HepG2 (cell line): ENCODE results near the gene GAS2. TPM values are rescaled to one million over a fixed set of nuclear protein-coding genes. Genes with fewer than 3 reads are reported as not detected.

Experiments
- ATAC-seq: fragments of 200-7000 bp; cut with Tn5 transposase; 3 replicates; pipeline ENCODE4 v1.9.1; 2020; ENCODE audit warnings: mild to moderate bottlenecking, moderate library complexity
- BruUV-seq: library from RNA; stranded (reverse); fragments of 400-500 nt; replicated peaks from 2 replicates; lab custom pipeline; 2021; lab: Mats Ljungman, UMichigan
- CTCF ChIA-PET: fragments of 300-600 bp; formaldehyde crosslinking; extraction: SDS; loops from one replicate; lab custom pipeline; 2021; ENCODE audit warnings: low total read pairs, inconsistent platforms, low intra/inter-chr PET ratio; lab: Yijun Ruan, JAX
- POLR2A ChIA-PET: fragments of 350-600 bp; sonication (Branson Sonifier 250); formaldehyde crosslinking; loops from one replicate; lab custom pipeline; 2020; ENCODE audit warnings: antibody characterized with exemption, inconsistent platforms; lab: Yijun Ruan, JAX
- DNase-seq: peaks from one replicate; pipeline ENCODE4 v3.0.0-alpha.2; 2015; ENCODE audit warnings: low spot score
- FAIRE-seq: peaks from 3 replicates; lab custom pipeline; 2011; peaks lifted over from hg19 to GRCh38; lab: Jason Lieb, UNC
- H2AFZ ChIP-seq: one replicate; pipeline ENCODE4 v1.6.1; 2011; ENCODE audit warnings: low read length, inconsistent platforms
- H3K27ac ChIP-seq: fragments of 300-600 bp; 3 replicates; pipeline ENCODE4 v1.8.0; 2011; ENCODE audit warnings: mixed run types, mild to moderate bottlenecking, mixed read lengths, low read length, inconsistent platforms; ENCODE audit not compliant: insufficient read depth; ENCODE audit errors: extremely low read length
- H3K27me3 ChIP-seq, 2 experiments: fragments of 200-600 bp in 1 of 2; 2 replicates in 1 of 2; 3 replicates in 1 of 2; pipeline versions ENCODE4 v1.6.0 to v1.8.0; 2011; ENCODE audit warnings: low read length in 2 of 2, mild to moderate bottlenecking in 2 of 2, moderate library complexity in 2 of 2, inconsistent platforms in 1 of 2; ENCODE audit not compliant: insufficient read depth in 2 of 2, control insufficient read depth in 1 of 2
- H3K36me3 ChIP-seq, 2 experiments: fragments of 200-600 bp in 1 of 2; replicated peaks in 1 of 2; 2 replicates in 1 of 2; 3 replicates in 1 of 2; pipeline versions ENCODE4 v1.5.1 to v1.8.0; 2011; ENCODE audit warnings: low read length in 2 of 2, inconsistent platforms in 1 of 2; ENCODE audit not compliant: insufficient read depth in 2 of 2, control insufficient read depth in 1 of 2
- H3K4me1 ChIP-seq: 2 replicates; pipeline ENCODE4 v1.5.1; 2012; ENCODE audit warnings: low read length, inconsistent platforms; ENCODE audit not compliant: insufficient read depth
- H3K4me2 ChIP-seq: 2 replicates; pipeline ENCODE4 v1.6.0; 2011; ENCODE audit warnings: low read depth, low read length, inconsistent platforms
- H3K4me3 ChIP-seq, 3 experiments: fragments of 200-600 bp in 1 of 3; sonication (generic), shearing (Covaris generic) in 1 of 3; replicated peaks in 1 of 3; 2 replicates each; pipeline ENCODE4 v1.5.1; 2011 to 2016; ENCODE audit warnings: low read length in 3 of 3, inconsistent platforms in 2 of 3, low read depth in 2 of 3, mild to moderate bottlenecking in 2 of 3, control low read depth in 1 of 3, mixed read lengths in 1 of 3; ENCODE audit not compliant: insufficient read depth in 1 of 3
- H3K79me2 ChIP-seq: one replicate; pipeline ENCODE4 v1.6.1; 2011; ENCODE audit warnings: low read length, inconsistent platforms; ENCODE audit not compliant: insufficient read depth
- H3K9ac ChIP-seq: 2 replicates; pipeline ENCODE4 v1.6.0; 2011; ENCODE audit warnings: mild to moderate bottlenecking, low read depth, low read length, inconsistent platforms; ENCODE audit not compliant: insufficient read depth
- H3K9me3 ChIP-seq: 2 replicates; pipeline ENCODE4 v1.5.1; 2012; ENCODE audit warnings: mild to moderate bottlenecking, low read length
- H4K20me1 ChIP-seq: 2 replicates; pipeline ENCODE4 v1.6.0; 2011; ENCODE audit warnings: inconsistent platforms, mild to moderate bottlenecking, low read length, moderate library complexity; ENCODE audit not compliant: insufficient read depth
- CHCHD3 ChIP-seq: sonication (generic); formaldehyde crosslinking; IDR thresholded peaks from 2 replicates; pipeline ENCODE4 v1.8.0; 2022; ENCODE audit warnings: mild to moderate bottlenecking, missing genetic modification reagents, moderate library complexity
- FOSL2 ChIP-seq: sonication (generic); formaldehyde crosslinking; IDR thresholded peaks from 2 replicates; pipeline ENCODE4 v1.4.0; 2020; ENCODE audit warnings: missing genetic modification reagents
- NFKB2 ChIP-seq: sonication (generic); formaldehyde crosslinking; IDR thresholded peaks from 2 replicates; pipeline ENCODE4 v1.4.0; 2020; ENCODE audit warnings: missing genetic modification reagents, borderline replicate concordance
- REPIN1 ChIP-seq: sonication (generic); formaldehyde crosslinking; IDR thresholded peaks from 2 replicates; pipeline ENCODE4 v1.8.0; 2022; ENCODE audit warnings: missing genetic modification reagents, low read depth, mild to moderate bottlenecking, borderline replicate concordance
- RORA ChIP-seq: sonication (generic); formaldehyde crosslinking; IDR thresholded peaks from 2 replicates; pipeline ENCODE4 v1.5.0; 2020; ENCODE audit warnings: mild to moderate bottlenecking, missing genetic modification reagents, moderate library complexity
- ZFP36L1 ChIP-seq: sonication (generic); formaldehyde crosslinking; IDR thresholded peaks from 2 replicates; pipeline ENCODE4 v1.8.0; 2022; ENCODE audit warnings: mild to moderate bottlenecking, missing genetic modification reagents, moderate library complexity
- ZFX ChIP-seq: sonication (generic); formaldehyde crosslinking; IDR thresholded peaks from 2 replicates; pipeline ENCODE4 v1.4.0; 2020; ENCODE audit warnings: mild to moderate bottlenecking, low read depth, missing genetic modification reagents, moderate library complexity
- ZNF256 ChIP-seq: sonication (generic); formaldehyde crosslinking; conservative IDR thresholded peaks from 2 replicates; pipeline ENCODE4 v1.4.0; 2020; ENCODE audit warnings: missing genetic modification reagents
- ZNF296 ChIP-seq: sonication (generic); formaldehyde crosslinking; conservative IDR thresholded peaks from 2 replicates; pipeline ENCODE4 v1.5.0; 2020; ENCODE audit warnings: mild to moderate bottlenecking, missing genetic modification reagents
- ZNF616 ChIP-seq: sonication (generic); formaldehyde crosslinking; IDR thresholded peaks from 2 replicates; pipeline ENCODE4 v1.5.0; 2020; ENCODE audit warnings: low read depth, mild to moderate bottlenecking, missing genetic modification reagents
- WGBS: methylation state at CpG from one replicate; pipeline ENCODE4 v1.1.6; 2017; ENCODE audit warnings: low lambda C conversion rate; 5-methylcytosine and 5-hydroxymethylcytosine counted together
- in situ Hi-C: cut with HindIII; loops from 2 replicates; pipeline ENCODE4 v1.10.0; 2017; ENCODE audit warnings: low pct_unique_long_range_greater_than_20kb; ENCODE audit not compliant: extremely low pct_ligation_motif_present
- intact Hi-C: fragments of 100-400 bp; cut with micrococcal nuclease; formaldehyde crosslinking; loops from one replicate; pipeline ENCODE4 v1.10.0; 2022; ENCODE audit not compliant: unreplicated experiment
- polyA plus RNA-seq, 8 experiments: library from polyadenylated mRNA; depleted of rRNA in 3 of 8; stranded (reverse) in 7 of 8; unstranded in 1 of 8; fragments of >200 nt; fragmentation: Illumina TruSeq in 4 of 8; extraction: Trizol in 4 of 8; gene quantifications; 2 replicates each; pipeline versions ENCODE4 v1.2.1 to v1.2.3, GENCODE V29; 2011 to 2016; ENCODE audit warnings: low read depth in 4 of 8, missing spikeins in 1 of 8, mixed read lengths in 1 of 8; ENCODE audit not compliant: insufficient read depth in 1 of 8
- total RNA-seq, 5 experiments: library from RNA; depleted of rRNA; stranded (reverse); fragments of >200 nt; fragmentation: Illumina TruSeq; extraction: Trizol; gene quantifications; 2 replicates each; pipeline ENCODE4 v1.2.3, GENCODE V29; 2016; ENCODE audit warnings: low read depth in 1 of 5
- TF ChIP-seq, protein P1 (sequence below): IDR thresholded peaks from 2 replicates; pipeline ENCODE4 v1.6.1; 2016; ENCODE audit warnings: missing genetic modification reagents, missing compliant biosample characterization
- TF ChIP-seq, protein P2 (sequence below): sonication (generic); formaldehyde crosslinking; IDR thresholded peaks from 2 replicates; pipeline ENCODE4 v1.8.0; 2022; ENCODE audit warnings: missing genetic modification reagents, mild to moderate bottlenecking, inconsistent platforms, borderline replicate concordance
- TF ChIP-seq, protein P3 (sequence below): sonication (generic); formaldehyde crosslinking; IDR thresholded peaks from 2 replicates; pipeline ENCODE4 v1.5.1; 2020; ENCODE audit warnings: mild to moderate bottlenecking, missing genetic modification reagents, borderline replicate concordance

The GAS2 gene
- total and polyA plus RNA-seq, 2 of the 13 experiments (the other 11 are each of a cell fraction or from before 2014, with no cell fraction given): 26.0 to 85.1 TPM

- no peaks in the 10 kb centered on the region for H3K36me3 ChIP-seq
- ATAC-seq (no peak), DNase-seq (no peak), FAIRE-seq (no peak)
- peak overlapping the region; percentile 31; the same call in 1 of the 2 replicates for H3K9ac ChIP-seq
- in situ Hi-C loops: no loop called here
- peaks cover 2% of the 10 kb centered on the region for H3K79me2 ChIP-seq
- peak overlapping the region; percentile 78 to 99 (median 82); a peak in 5 of 6 replicates for H3K4me3 ChIP-seq
- H3K4me2 ChIP-seq: peak overlapping the region; percentile 89
- no peaks in the 10 kb centered on the region; a peak in 1 of 5 replicates for H3K27me3 ChIP-seq
- TSS peak; percentile 53 for BruUV-seq
- WGBS: 22% methylated on average over 6 of the region's 6 CpGs
- no peak overlapping the region for H2AFZ ChIP-seq
- POLR2A ChIA-PET: interaction anchor here (1.1 to 2.0 kb wide), 2 partner anchors 19 to 36 kb away, joined by 3 to 8 read pairs; no protein-coding TSS in a partner anchor
- H3K9me3 ChIP-seq: no peaks in the 10 kb centered on the region
- CTCF ChIA-PET: no interaction called here
- intact Hi-C loops: loop anchor here (2.0 to 5.0 kb wide), 3 partner anchors 36 to 204 kb away; partner anchors contain the start of gene FANCF
- H3K4me1 ChIP-seq: peaks cover 38% of the 10 kb centered on the region
- H4K20me1 ChIP-seq: no peaks in the 10 kb centered on the region
- TF ChIP-seq FOSL2 (CRISPR knock-in tag): no peak
- no peak overlapping the region for H3K27ac ChIP-seq
These were observed 162.0 kb downstream of the GAS2 start for GRCh38 chr11:22828373-22828772.

DNA sequence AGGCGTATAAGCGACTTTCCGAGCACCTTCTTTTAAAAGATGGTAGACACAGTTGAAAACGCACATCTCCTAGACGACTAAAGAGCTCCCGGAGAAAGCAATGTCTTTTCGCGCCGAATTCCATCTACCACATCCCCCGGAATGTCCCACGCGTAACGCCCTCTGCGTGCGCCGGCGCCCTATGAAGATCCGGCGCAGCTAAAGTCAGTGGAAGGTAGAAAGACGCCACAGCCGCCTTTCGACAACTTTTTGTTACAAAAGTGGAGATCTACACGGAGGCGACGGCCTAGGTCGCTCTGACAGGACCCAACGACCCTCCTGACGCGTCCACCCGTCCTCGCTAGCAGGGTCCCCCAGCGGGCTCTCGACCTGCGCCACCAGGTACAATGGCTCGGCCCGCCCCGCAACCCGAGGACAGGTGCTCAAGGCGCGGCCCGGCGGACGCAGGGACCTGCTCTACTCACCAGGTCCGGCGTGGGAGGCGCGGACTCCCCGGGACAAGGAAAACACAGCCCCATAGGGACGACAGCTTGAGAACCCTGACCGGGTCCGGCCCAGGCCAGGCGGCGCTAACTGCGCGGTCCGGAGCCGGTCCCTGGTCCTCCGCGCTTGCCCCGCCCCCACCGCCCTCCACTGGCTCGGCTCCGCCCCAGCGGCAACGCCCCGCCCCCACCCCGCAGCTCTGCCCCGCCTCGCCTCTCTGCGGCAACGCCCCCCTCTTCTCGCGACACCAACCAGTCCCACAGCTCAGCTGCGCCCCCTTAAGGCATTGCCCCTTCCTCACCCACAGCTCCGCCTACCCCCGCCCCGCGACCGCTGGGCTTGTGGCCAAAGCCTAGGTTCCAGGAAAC is 163.0 kb downstream of the GAS2 start, which contains the start of gene SVIP:
Gene SVIP, minus strand, starts transcription at position 571 of the 851 bp plus-strand sequence. Its CDS starts 53 bp downstream, at position 518.
- in situ Hi-C loops: no loop called here
- TF ChIP-seq REPIN1 (CRISPR knock-in tag) (peak; percentile 58; the same call in 1 of the 2 replicates), ZNF296 (no peak), ZNF256 (CRISPR knock-in tag) (no peak), ZFX (CRISPR knock-in tag) (peak; percentile 84), RORA (CRISPR knock-in tag) (no peak), NFKB2 (CRISPR knock-in tag) (no peak), CHCHD3 (no peak), ZFP36L1 (CRISPR knock-in tag) (no peak), ZNF616 (CRISPR knock-in tag) (no peak)
- TF ChIP-seq, protein P1, sequence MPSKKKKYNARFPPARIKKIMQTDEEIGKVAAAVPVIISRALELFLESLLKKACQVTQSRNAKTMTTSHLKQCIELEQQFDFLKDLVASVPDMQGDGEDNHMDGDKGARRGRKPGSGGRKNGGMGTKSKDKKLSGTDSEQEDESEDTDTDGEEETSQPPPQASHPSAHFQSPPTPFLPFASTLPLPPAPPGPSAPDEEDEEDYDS (CRISPR knock-in tag): peak; percentile 50
- TF ChIP-seq, protein P2, sequence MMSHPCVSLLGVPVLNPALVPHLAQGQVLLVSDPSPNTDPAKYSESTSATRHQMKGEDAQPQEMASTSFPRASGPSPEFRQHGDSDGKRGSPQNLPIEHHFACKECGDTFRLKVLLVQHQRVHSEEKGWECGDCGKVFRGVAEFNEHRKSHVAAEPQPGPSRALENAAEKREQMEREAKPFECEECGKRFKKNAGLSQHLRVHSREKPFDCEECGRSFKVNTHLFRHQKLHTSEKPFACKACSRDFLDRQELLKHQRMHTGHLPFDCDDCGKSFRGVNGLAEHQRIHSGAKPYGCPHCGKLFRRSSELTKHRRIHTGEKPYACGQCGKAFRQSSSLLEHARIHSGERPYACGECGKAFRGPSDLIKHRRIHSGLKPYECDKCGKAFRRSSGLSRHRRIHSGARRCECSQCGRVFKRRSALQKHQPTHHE (CRISPR knock-in tag): 0 out of 2 replicates have a peak, but pooled peaks have one; percentile 14
- TF ChIP-seq, protein P3, sequence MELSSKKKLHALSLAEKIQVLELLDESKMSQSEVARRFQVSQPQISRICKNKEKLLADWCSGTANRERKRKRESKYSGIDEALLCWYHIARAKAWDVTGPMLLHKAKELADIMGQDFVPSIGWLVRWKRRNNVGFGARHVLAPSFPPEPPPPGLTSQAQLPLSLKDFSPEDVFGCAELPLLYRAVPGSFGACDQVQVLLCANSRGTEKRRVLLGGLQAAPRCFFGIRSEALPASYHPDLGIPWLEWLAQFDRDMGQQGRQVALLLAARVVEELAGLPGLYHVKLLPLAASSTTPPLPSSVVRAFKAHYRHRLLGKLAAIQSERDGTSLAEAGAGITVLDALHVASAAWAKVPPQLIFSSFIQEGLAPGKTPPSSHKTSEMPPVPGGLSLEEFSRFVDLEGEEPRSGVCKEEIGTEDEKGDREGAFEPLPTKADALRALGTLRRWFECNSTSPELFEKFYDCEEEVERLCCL (CRISPR knock-in tag): no peak

More for the DNA sequence above, 163.0 kb downstream of the GAS2 start, which contains the start of gene SVIP:
- 3% methylated on average over 48 of the region's 79 CpGs for WGBS
- DNase-seq (peak; percentile 87), ATAC-seq (peak; percentile 94), FAIRE-seq (peak; percentile 71)
- Histone ChIP-seq H4K20me1 (no peaks in the 10 kb centered on the region), H2AFZ (peak within 1 kb of the TSS; percentile 64), H3K4me1 (peaks cover 44% of the 10 kb centered on the region), H3K4me2 (peak within 1 kb of the TSS; percentile 89), H3K36me3 (no peaks in the 10 kb centered on the region), H3K4me3 (peak within 1 kb of the TSS; percentile 78 to 99 (median 82)), H3K9me3 (no peaks in the 10 kb centered on the region), H3K27me3 (no peaks in the 10 kb centered on the region; a peak in 1 of 5 replicates), H3K9ac (peak within 1 kb of the TSS; percentile 91), H3K27ac (peak within 1 kb of the TSS; percentile 89), H3K79me2 (peaks cover 2% of the 10 kb centered on the region)
- CTCF ChIA-PET: no interaction called here
- intact Hi-C loops: loop anchor here (2.0 to 5.0 kb wide), 4 partner anchors 37 to 492 kb away; partner anchors contain the start of genes FANCF and SLC17A6
- BruUV-seq: no TSS peak
- POLR2A ChIA-PET: interaction anchor here (0.7 to 2.0 kb wide), 5 partner anchors 20 to 204 kb away, joined by 3 to 8 read pairs (median 3); partner anchors contain the start of genes FANCF and GAS2
